Muscle layer of colon (tissue), 2 donors: Measurements from ENCODE around the gene BFSP1.

Experiments used
- H3K27ac ChIP-seq: one replicate; pipeline ENCODE4 v1.7.0; 2013; ENCODE audit warnings: low read depth, mild to moderate bottlenecking, low read length, moderate library complexity
- H3K27me3 ChIP-seq, 2 donors: one replicate each; pipeline ENCODE4 v1.7.0; 2013; ENCODE audit warnings: low read length in 2 of 2, mild to moderate bottlenecking in 2 of 2; ENCODE audit not compliant: insufficient read depth in 2 of 2, control insufficient read depth in 1 of 2
- H3K36me3 ChIP-seq: one replicate; pipeline ENCODE4 v1.7.0; 2013; ENCODE audit warnings: mild to moderate bottlenecking, low read length; ENCODE audit not compliant: insufficient read depth
- H3K4me1 ChIP-seq: one replicate; pipeline ENCODE4 v1.7.0; 2013; ENCODE audit warnings: mild to moderate bottlenecking, low read length; ENCODE audit not compliant: insufficient read depth
- H3K4me3 ChIP-seq, 2 donors: one replicate each; pipeline ENCODE4 v1.7.0; 2013; ENCODE audit warnings: low read length in 2 of 2, low read depth in 1 of 2, mild to moderate bottlenecking in 1 of 2, moderate library complexity in 1 of 2
- H3K9ac ChIP-seq: one replicate; pipeline ENCODE4 v1.7.0; 2013; ENCODE audit warnings: low read length
- H3K9me3 ChIP-seq: one replicate; pipeline ENCODE4 v1.7.0; 2013; ENCODE audit warnings: mild to moderate bottlenecking, low read length
- donor health status: abdominal sarcoma.
- donor health status: Adenocarcinoma of cecum.

The BFSP1 gene

GRCh38 chr20:17491041-17491440, 40.1 kb downstream of the BFSP1 start:
- Histone ChIP-seq H3K9me3 (no peaks in the 10 kb centered on the region), H3K27me3 (no peaks in the 10 kb centered on the region), H3K27ac (no peak overlapping the region), H3K36me3 (no peaks in the 10 kb centered on the region), H3K9ac (no peak overlapping the region), H3K4me1 (no peaks in the 10 kb centered on the region), H3K4me3 (no peak overlapping the region)

- H3K27me3 ChIP-seq = no peaks in the 10 kb centered on the region
- no peak overlapping the region for H3K9ac ChIP-seq
- no peaks in the 10 kb centered on the region for H3K36me3 ChIP-seq
- no peaks in the 10 kb centered on the region for H3K4me1 ChIP-seq
- no peak overlapping the region for H3K27ac ChIP-seq
- no peak overlapping the region for H3K4me3 ChIP-seq
- no peaks in the 10 kb centered on the region for H3K9me3 ChIP-seq
These were observed 40.7 kb downstream of the BFSP1 start for GRCh38 chr20:17490501-17490900.

GRCh38 chr20:17488916-17489600, 42.1 kb downstream of the BFSP1 start:
- no peaks in the 10 kb centered on the region for H3K9me3 ChIP-seq

DNA sequence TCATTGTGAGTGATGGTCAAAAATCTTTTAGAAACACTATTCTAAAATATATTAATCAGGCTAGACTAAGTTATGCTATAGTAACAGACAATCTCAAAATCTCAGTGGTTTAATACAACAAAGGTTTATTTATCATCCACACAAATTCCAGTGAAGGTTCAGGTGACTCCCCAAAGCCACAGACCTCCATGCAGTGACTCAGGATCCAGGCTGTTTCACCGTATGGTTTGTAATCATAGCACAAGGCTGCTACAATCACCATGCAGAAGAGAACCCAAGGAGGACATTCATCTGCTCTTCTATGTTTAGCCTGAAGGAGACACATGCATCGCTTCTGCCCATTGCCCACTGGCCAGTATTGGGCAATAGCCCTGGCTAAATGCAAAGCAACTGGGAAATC, 46.2 kb downstream of the BFSP1 start:
- Histone ChIP-seq H3K4me1 (no peaks in the 10 kb centered on the region), H3K27ac (no peak overlapping the region), H3K4me3 (no peak overlapping the region), H3K36me3 (no peaks in the 10 kb centered on the region), H3K9me3 (no peaks in the 10 kb centered on the region), H3K9ac (no peak overlapping the region), H3K27me3 (no peaks in the 10 kb centered on the region)

More at GRCh38 chr20:17488916-17489600, 42.1 kb downstream of the BFSP1 start:
- H3K4me1 ChIP-seq = no peaks in the 10 kb centered on the region
- no peak overlapping the region for H3K27ac ChIP-seq
- H3K36me3 ChIP-seq = no peaks in the 10 kb centered on the region
- H3K9ac ChIP-seq = no peak overlapping the region
- H3K4me3 ChIP-seq = no peak overlapping the region
- H3K27me3 ChIP-seq = no peaks in the 10 kb centered on the region

DNA sequence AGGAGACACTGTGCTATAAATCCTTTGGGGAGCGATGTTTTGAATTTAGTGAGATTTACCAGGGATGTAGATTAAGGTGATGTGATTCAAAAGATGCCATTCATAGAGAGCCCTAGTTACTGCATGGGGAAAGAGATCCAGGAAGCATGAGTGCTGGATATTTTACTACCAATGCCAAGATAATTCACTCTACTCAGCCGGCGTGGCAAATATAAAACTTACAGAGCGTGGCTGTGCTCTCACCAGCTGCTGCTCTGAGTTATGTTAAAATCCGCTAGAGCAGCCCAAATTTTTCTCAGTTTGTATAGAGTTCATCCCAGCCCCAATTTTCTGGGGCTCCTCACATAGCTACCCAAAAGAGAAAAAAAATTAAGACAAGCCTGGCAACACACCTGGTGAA, 48.6 kb downstream of the BFSP1 start:
- H3K27me3 ChIP-seq = no peaks in the 10 kb centered on the region
- H3K9me3 ChIP-seq = no peaks in the 10 kb centered on the region
- no peak overlapping the region for H3K27ac ChIP-seq
- no peak overlapping the region for H3K4me3 ChIP-seq
- H3K36me3 ChIP-seq = no peaks in the 10 kb centered on the region
- no peaks in the 10 kb centered on the region for H3K4me1 ChIP-seq
- H3K9ac ChIP-seq = no peak overlapping the region

- Histone ChIP-seq H3K9me3 (no peaks in the 10 kb centered on the region), H3K9ac (no peak overlapping the region), H3K4me1 (no peaks in the 10 kb centered on the region), H3K4me3 (no peak overlapping the region), H3K27ac (no peak overlapping the region), H3K27me3 (no peaks in the 10 kb centered on the region), H3K36me3 (no peaks in the 10 kb centered on the region)
These were observed 49.5 kb downstream of the BFSP1 start for GRCh38 chr20:17481661-17482060.

GRCh38 chr20:17480696-17481095, 50.5 kb downstream of the BFSP1 start:
- Histone ChIP-seq H3K4me1 (no peaks in the 10 kb centered on the region), H3K27ac (no peak overlapping the region), H3K4me3 (no peak overlapping the region), H3K36me3 (no peaks in the 10 kb centered on the region), H3K9me3 (no peaks in the 10 kb centered on the region), H3K9ac (no peak overlapping the region), H3K27me3 (no peaks in the 10 kb centered on the region)

- H3K4me1 ChIP-seq = no peaks in the 10 kb centered on the region
- no peak overlapping the region for H3K9ac ChIP-seq
- H3K27ac ChIP-seq = no peak overlapping the region
- no peaks in the 10 kb centered on the region for H3K9me3 ChIP-seq
- no peaks in the 10 kb centered on the region for H3K27me3 ChIP-seq
- no peak overlapping the region for H3K4me3 ChIP-seq
- no peaks in the 10 kb centered on the region for H3K36me3 ChIP-seq
These were observed 52.0 kb downstream of the BFSP1 start for GRCh38 chr20:17479063-17479657.

GRCh38 chr20:17473659-17474058, 57.5 kb downstream of the BFSP1 start:
- no peak overlapping the region for H3K4me3 ChIP-seq
- no peak overlapping the region for H3K9ac ChIP-seq
- H3K27ac ChIP-seq = no peak overlapping the region
- H3K4me1 ChIP-seq = no peaks in the 10 kb centered on the region
- no peaks in the 10 kb centered on the region for H3K9me3 ChIP-seq
- no peaks in the 10 kb centered on the region for H3K36me3 ChIP-seq
- no peaks in the 10 kb centered on the region for H3K27me3 ChIP-seq

- no peak overlapping the region for H3K9ac ChIP-seq
- no peaks in the 10 kb centered on the region for H3K4me1 ChIP-seq
- no peaks in the 10 kb centered on the region for H3K36me3 ChIP-seq
- H3K27me3 ChIP-seq = no peaks in the 10 kb centered on the region
- no peaks in the 10 kb centered on the region for H3K9me3 ChIP-seq
- H3K27ac ChIP-seq = no peak overlapping the region
- no peak overlapping the region for H3K4me3 ChIP-seq
These were observed 59.5 kb downstream of the BFSP1 start for GRCh38 chr20:17471606-17472187.

GRCh38 chr20:17470973-17471372, 60.2 kb downstream of the BFSP1 start:
- Histone ChIP-seq H3K4me3 (no peak overlapping the region), H3K9me3 (no peaks in the 10 kb centered on the region), H3K36me3 (no peaks in the 10 kb centered on the region), H3K27me3 (no peaks in the 10 kb centered on the region), H3K27ac (no peak overlapping the region), H3K9ac (no peak overlapping the region), H3K4me1 (no peaks in the 10 kb centered on the region)

- H3K36me3 ChIP-seq = no peaks in the 10 kb centered on the region
- H3K27ac ChIP-seq = no peak overlapping the region
- H3K4me1 ChIP-seq = no peaks in the 10 kb centered on the region
- H3K9ac ChIP-seq = no peak overlapping the region
- no peak overlapping the region for H3K4me3 ChIP-seq
- no peaks in the 10 kb centered on the region for H3K9me3 ChIP-seq
- H3K27me3 ChIP-seq = no peaks in the 10 kb centered on the region
These were observed 60.7 kb downstream of the BFSP1 start for GRCh38 chr20:17470521-17470920.
